Activated CD8-positive, alpha-beta memory T cell treated with anti-CD3 and anti-CD28 coated beads for 4 hours (primary cell): ENCODE measurements around the gene ZNF143.
"Not testable (repeated sequence)": the region's sequence is repeated elsewhere in the genome, so short reads cannot be mapped to it uniquely, and the experiment has no call there.

Source experiments
- DNase-seq, 2 donors: peaks; one replicate each; pipeline ENCODE4 v3.0.0-alpha.2; 2020; ENCODE audit warnings: low read depth in 2 of 2

ZNF143 gene

DNA sequence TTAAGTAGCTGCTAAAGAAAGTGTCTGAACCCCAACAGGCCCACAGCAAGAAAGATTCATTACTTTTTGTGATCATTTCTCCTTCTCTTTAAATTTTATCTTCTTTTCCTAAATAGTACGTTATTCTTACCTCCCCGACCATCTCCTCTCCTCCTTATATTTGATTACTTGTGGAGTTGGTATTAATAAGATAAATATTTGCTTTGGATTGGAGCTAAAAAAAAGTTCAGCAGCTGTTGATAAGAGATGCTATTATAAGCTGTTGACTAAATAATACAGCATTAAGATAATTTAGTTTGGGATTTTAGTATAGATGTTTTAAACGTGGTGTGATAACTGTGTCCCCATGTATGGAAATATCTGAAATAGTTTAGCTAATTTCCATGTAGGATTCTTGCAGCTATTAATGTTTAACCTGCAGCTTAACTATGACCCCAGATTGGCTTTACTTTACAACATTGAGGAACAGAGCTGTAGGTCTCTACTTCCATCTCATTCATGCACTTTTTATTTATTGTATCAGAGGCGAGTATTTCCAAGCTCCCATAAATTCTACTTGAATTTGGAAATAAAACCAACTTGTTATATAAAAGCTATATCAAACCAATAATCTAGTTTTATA is 37.8 kb downstream of the ZNF143 start:
- no peak for DNase-seq

DNA sequence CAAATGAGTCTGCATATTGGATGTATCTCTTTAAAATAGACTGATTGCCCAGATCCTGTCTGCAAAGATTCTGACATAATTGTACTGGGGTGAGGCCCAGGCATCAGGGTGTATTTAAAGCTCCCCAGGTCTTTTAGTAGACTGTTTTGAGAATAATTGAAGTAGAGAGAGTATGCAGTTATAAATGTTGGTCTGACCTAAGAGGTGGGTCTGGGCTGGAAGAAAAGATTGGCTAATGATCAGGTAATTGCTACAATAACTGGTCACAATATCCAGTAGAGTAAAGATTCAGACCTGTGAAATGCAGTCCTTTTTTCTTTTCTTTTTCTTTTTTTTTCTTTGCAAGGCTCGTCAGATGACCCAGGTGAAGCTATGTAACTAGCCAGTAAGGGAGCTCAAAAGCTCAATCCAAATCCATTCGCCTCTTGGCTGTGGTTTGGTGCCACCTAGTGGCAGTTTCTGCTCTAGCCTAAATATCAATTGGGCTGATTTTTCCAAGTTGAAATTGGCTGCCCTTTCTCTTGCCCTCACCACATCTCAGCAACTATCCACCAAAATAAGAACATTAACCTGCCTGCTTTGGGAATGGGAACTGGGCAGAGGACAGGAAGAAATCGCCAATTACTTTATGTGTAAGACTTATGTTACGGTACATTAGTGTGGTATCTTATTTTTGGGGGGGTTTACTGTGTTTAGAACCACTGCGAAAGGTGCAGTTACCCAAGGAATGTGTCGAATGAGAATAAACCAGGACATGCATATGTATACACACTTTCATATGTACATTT is 45.9 kb downstream of the ZNF143 start:
- peak; percentile 49 to 63 for DNase-seq

GRCh38 chr11:9507277-9507580 is 46.4 kb downstream of the ZNF143 start:
- no peak for DNase-seq

GRCh38 chr11:9509041-9509440 is 48.2 kb downstream of the ZNF143 start:
- DNase-seq: no peak

GRCh38 chr11:9512370-9513019 is 51.7 kb downstream of the ZNF143 start:
- no peak for DNase-seq

GRCh38 chr11:9514576-9514975 is 53.8 kb downstream of the ZNF143 start:
- not testable (repeated sequence) for DNase-seq

DNA sequence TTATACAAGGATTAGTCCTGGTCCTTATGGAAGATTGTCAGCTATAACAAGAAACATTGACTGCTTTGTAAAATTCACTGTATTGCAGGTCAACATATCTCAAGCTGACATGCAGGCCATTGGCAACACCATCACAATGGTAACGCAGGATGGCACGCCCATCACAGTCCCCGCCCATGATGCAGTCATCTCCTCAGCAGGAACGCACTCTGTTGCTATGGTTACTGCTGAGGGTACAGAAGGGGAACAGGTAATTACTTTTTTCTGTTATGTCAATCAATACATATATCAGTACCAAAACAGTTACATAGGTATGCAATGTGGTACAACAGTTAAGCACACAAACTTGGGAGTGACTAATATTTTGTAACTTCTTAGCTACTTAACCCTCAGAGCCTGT is 55.3 kb downstream of the ZNF143 start:
- no peak for DNase-seq

DNA sequence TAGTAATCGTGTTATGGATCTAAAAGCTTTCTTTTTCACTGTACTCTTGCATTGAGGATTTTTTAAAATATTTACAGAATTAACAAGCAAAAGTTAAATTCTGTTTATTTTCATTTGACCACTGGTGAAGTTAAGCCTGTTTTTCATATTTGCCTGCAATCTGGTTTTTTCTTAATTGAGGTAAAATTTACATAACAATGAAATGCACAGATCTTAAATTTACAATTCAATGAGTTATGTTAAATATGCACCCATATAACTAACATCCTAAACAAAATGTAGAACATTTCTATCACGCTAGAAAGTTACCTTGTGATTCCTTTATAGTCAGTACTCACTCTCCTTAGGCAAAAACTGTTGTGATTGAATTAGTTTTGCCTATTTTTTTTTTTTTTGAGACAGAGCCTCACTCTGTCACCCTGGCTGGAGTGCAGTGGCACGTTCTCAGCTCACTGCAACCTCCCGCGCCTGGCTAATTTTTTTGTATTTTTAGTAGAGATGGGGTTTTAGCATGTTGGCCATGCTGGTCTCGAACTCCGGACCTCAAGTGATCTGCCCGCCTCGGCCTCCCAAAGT is 58.1 kb downstream of the ZNF143 start:
- DNase-seq: no peak

DNA sequence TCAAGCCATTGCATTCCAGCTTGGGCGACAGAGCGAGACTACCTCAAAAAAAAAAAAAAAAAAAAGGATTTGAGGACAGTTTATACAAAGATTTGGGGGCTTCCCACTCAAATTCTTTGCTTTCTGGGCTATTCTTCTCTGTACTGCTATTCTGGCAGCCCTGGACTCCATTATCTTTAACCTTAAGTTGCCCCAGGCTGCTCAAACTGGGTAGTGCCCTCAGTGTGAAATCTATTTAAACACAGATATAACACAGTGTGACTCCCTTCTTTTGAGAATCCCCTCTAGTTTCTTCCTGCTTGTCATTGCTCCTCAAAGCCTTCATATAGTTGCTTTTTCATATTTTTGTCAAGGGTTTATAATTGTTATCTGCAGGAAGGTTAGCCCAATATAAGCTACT is 63.2 kb downstream of the ZNF143 start:
- no peak for DNase-seq

DNA sequence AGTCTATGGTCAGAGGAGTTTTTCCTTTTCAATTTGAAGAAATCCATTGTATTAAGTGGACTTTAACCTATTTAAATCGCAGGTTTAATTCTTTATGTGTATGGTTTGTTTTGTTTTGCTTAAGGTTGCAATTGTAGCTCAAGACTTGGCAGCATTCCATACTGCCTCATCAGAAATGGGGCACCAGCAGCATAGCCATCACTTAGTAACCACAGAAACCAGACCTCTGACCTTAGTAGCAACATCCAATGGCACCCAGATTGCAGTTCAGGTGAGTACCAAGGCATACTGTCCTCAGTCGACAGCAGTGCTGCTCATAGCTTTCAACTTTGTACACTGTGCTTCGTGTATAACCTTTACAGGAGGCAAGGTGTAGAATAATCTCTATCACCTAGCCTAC is 64.3 kb downstream of the ZNF143 start:
- no peak for DNase-seq

DNA sequence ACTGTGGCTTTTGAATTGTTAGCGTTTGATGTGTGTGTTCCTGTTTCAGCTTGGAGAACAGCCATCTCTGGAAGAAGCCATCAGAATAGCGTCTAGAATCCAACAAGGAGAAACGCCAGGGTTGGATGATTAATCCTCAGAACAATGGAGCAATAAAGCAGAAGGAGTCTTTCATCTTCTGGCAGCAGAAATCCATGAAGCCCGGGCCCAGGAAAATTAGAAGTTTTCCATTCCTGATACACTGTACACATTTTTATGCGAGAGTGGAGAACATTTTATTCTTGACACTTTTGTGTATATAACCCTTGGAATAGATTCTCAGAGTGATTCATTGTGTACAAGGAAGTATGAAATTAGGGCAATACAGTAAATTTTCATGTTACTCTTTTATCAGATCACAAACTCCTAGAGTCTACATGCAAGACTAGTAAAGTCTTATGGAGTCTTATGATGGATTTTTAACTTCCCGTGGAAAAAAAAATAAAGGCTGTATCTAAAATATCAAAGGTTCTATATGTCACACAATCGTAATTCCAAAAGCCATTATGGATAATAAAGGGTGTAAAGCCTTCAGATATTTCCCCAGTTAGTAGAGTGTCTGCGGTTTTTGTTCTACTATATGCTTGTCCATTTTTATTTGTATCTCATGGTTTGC is 66.8 kb downstream of the ZNF143 start:
- DNase-seq: no peak

DNA sequence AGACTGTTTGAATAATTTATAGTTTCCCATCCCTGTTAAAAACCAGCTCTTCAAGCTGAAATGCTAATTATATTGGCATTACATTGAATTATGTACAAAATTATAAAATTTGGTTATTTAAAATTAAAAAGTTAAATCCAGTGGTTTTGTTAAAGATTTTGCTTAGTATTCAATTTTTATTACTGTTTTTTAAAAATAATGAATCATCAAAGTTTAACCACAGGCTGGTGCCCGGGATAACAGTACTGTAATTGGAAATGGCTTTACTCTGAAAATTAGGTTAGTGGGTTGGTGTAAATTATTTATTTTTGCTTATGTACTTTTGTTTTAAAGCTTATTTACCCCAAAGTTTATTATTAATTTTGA is 67.3 kb downstream of the ZNF143 start:
- no peak for DNase-seq

GRCh38 chr11:9528573-9529333 is 67.9 kb downstream of the ZNF143 start:
- no peak for DNase-seq

DNA sequence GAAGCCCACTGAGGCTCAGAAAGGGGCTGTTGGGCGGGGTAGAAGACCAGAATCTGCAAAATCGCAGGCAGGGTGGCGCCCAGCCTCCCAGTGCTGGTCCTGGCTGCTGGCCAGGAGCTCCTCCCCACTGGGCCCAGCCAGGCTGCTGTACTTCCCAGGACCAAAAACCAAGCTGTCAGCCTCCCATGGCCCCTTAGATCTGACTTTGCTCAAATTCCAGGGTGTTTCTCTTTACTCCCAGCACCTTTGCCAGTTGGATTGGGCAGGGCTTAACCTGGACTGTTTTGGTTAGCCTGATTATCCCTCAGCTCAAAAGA is 68.5 kb downstream of the ZNF143 start:
- no peak for DNase-seq

DNA sequence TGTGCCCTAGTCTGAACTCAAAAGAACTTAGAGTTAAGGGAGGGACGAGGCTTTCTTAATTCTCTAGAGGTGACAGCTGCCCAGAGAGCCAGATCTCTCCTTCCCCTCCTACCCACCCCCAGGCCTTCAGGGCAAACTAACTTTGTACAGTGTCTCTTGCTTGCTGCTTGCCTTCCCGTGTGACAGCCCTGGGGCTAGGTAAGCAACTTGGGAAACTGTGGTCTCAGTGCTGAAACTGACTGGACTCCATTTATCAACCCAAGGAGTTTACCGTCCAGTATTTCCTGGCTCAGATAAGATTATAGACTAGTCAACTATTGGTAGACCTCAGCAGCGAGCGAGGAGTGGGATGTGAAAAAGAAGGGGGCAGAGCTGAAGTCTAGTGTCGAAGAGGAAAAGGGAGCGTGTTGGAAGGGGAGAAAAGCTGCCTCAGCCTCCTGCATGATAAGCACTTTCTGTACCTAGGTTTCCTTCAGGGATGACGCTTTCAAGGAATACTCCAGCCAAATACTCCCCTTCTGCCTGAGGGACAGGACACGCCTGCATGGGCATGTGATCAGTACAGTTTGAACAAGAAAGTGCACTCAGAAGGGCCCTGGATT is 69.3 kb downstream of the ZNF143 start:
- DNase-seq: no peak

- no peak for DNase-seq
Observed at GRCh38 chr11:9530901-9531625, 70.3 kb downstream of the ZNF143 start.

- no peak for DNase-seq
Observed at GRCh38 chr11:9533058-9533457, 72.2 kb downstream of the ZNF143 start.

- DNase-seq: no peak
Observed at GRCh38 chr11:9533736-9534473, 73.1 kb downstream of the ZNF143 start.

GRCh38 chr11:9535189-9535781 is 74.5 kb downstream of the ZNF143 start:
- DNase-seq: peak; percentile 44 to 61

- DNase-seq: no peak
Observed at GRCh38 chr11:9538548-9538947, 77.7 kb downstream of the ZNF143 start.
